GM12873 (cell line): ENCODE data around the gene CNPY1.

Experiments
- TF ChIP-seq, protein P1 (sequence below): IDR thresholded peaks from 2 replicates; pipeline ENCODE4 v1.5.1; 2012; ENCODE audit warnings: low read depth, mild to moderate bottlenecking, moderate library complexity, low read length, control low read depth; ENCODE audit not compliant: insufficient read depth; ENCODE audit errors: missing control alignments

Gene CNPY1

DNA sequence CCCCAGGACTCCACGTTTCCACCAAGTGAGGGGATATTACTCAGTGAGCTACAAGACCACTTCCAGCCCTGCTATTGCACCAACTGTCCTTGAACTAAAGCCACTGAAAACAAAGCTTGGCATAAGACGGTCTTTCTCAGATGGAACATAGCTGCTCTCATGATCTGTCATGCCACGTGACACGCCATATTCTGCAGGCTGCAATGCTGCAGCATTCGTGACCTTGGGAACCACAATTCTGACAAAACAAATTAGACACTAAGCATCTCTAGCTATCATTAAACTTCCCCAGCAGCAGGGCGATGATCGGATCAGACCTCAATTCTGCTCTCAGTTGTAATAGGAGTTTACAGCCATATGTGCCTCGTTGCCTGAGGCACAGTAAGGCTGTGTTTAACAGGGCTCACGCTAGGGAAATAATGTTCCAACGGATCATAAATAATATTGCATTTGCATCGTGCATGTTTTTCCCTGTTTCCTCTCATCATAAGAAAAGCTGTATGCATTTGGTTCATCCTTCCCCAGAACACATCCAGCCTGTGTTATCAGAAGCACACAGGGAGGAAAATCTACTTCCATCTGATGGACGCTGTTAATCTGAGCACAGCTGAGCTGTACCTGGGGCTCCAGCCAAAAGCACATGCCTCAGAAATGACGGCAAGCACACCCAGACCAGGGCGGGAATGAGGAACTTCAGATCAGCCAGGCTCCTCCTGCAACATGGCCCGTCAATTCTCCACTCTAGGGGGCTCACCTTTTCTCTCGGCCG lies 38.6 kb upstream of the CNPY1 start:
- TF ChIP-seq, protein P1, sequence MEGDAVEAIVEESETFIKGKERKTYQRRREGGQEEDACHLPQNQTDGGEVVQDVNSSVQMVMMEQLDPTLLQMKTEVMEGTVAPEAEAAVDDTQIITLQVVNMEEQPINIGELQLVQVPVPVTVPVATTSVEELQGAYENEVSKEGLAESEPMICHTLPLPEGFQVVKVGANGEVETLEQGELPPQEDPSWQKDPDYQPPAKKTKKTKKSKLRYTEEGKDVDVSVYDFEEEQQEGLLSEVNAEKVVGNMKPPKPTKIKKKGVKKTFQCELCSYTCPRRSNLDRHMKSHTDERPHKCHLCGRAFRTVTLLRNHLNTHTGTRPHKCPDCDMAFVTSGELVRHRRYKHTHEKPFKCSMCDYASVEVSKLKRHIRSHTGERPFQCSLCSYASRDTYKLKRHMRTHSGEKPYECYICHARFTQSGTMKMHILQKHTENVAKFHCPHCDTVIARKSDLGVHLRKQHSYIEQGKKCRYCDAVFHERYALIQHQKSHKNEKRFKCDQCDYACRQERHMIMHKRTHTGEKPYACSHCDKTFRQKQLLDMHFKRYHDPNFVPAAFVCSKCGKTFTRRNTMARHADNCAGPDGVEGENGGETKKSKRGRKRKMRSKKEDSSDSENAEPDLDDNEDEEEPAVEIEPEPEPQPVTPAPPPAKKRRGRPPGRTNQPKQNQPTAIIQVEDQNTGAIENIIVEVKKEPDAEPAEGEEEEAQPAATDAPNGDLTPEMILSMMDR: no peak

DNA sequence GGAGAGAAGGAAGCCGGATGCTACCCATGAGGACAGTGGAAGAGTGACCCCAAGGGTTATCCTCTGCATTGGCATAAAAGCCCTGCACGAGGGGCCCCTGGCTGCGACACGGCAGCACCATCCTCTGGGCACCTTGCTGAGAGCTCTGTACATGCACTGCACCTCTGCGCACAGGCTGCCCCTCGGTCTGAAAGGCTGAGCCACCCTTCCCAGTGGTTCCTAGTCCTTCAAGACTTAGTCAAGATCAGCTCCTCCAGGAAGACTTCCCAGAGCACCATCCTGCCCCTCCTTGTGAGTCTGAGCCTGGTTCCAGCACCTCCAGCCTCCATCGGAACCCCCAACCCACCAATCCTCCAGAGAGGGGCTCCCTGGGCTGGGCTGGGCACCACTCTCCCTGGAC lies 37.9 kb upstream of the CNPY1 start:
- TF ChIP-seq, protein P1: no peak

DNA sequence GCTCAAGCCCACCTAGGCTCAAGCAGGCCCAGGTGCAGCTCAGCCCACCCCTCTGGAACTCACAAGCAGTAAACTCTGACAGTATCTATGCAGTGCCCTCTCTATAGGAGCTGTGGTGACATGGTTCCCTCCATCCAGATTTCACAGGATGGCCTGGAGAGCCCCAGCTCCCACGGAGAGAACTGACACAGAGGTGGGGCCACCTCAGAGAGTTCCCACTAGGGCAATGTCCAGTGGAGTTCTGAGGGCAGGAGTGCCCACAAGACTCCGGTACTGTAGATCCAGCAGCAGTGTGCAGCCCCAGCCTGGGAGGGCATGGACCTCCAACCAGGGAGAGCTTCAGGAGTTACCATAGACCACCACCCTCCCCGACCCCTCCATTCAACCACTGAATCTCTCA lies 37.3 kb upstream of the CNPY1 start:
- TF ChIP-seq, protein P1: no peak

DNA sequence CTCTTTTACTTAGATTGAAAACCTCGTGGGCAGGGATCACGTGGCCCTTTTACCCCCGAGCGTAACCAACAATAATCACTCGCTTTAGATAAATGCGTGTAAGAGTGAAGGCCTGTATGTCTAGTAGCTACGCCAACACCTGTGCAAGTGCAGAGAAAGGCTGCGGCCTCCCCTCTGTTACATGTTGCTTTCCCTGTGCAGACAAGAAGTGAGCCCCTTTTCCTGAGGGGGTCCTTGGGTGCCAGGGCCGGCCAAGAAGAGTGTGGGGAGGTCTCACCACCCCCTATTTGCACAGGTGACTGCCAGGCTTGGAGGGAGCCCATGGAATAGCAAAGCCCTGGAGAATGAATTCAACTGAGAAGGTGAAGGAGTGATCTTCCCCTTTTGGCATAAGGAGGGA lies 35.6 kb upstream of the CNPY1 start:
- TF ChIP-seq, protein P1: no peak

DNA sequence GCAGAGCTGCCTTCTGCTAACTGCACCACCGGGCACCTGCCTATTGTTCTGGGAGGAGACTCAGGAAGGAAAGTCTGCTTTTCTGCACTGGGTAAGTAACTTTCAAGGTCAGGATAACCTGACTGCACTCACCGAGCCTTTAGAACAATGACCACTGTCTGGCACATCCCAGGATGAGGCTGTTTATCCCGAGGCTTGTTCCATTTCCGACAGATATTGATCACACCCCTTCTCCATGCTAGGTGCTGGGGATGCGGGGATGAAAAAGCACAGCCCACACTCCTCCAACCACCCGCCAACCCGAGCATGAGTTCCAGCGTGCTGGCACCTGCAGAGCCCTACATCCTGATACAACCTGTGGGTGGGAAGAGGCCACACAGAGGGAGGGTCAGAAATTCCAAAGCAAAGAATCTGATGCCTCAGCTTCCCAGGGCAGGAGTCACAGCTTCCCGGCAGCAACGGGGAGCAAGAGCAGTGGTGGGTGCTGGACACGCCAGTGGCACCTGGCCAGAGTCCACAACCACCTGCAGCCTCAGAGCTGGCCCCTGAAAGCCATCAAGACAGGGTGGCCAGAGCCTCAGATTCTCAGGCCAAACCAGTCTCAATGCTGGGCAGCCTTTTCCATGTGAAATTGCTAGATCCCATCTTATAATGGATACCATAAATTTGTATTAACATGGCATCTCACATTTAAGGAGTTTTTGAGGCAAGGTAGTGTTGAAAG lies 34.9 kb upstream of the CNPY1 start:
- TF ChIP-seq, protein P1: no peak

DNA sequence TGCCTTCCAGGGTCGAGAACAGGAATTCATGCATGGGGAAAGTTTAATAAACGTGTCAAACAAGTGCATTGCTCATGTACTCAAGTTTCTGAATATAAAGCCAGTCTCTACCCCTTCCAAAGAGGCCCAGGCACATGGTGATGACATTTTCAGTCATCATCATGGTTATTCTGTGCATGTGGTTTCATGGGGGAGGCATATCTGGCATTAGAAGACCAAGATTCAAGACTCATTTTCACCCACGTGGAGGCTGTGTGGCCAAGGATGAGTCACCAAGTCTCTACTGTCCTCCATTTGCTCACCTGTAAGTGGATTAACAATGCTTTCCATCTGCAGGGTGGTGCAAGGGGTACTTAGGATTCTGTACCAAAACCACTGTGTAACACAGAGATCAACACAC lies 34.0 kb upstream of the CNPY1 start:
- TF ChIP-seq, protein P1: no peak

DNA sequence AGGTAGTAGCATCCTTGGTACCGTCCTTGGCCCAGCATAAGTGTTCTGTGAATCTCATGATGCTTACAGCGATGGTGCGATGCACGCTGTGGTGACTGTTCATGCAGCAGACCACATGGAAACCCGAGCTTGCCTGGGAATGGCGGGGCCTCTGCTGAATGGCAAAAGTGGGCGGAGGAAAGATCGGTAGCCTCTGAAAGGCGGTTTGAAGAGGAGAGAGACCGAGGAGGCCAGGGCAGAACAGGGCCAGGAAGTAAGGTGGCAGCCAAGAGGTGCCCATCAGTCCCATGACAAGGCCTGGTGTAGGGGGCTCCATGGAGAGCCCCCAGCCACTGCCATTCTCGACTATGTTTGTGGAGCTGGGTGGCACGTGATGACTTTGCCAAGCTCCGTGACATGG lies 33.2 kb upstream of the CNPY1 start:
- TF ChIP-seq, protein P1: no peak
